Epithelial cell of proximal tubule (primary cell): ENCODE measurements around the gene OMP. TPM values are rescaled to one million over a fixed set of nuclear protein-coding genes. Genes with fewer than 3 reads are reported as not detected.

Experiments used
- DNase-seq: peaks from one replicate; pipeline ENCODE4 v3.0.0-alpha.2; 2011; ENCODE audit warnings: low read depth
- H3K4me3 ChIP-seq: 2 replicates; pipeline ENCODE4 v1.5.1; 2011; ENCODE audit warnings: low read depth, mild to moderate bottlenecking, low read length
- CTCF ChIP-seq: conservative IDR thresholded peaks from 2 replicates; pipeline ENCODE4 v1.5.1; 2012; ENCODE audit warnings: low read depth, mild to moderate bottlenecking, low read length
- total RNA-seq: library from RNA; depleted of rRNA; stranded (reverse); fragments of >200 nt; gene quantifications from 2 replicates; pipeline ENCODE4 v1.2.3, GENCODE V29; 2015

Gene OMP
- total RNA-seq, 1 donor from 2014 or later = not detected

- no peak overlapping the region for H3K4me3 ChIP-seq
- DNase-seq = no peak
- TF ChIP-seq CTCF = no peak
Observed at GRCh38 chr11:77141034-77141433, 38.4 kb downstream of the OMP start.

- DNase-seq = no peak
- H3K4me3 ChIP-seq = no peak overlapping the region
- no peak for TF ChIP-seq CTCF
Observed at GRCh38 chr11:77141475-77141874, 38.8 kb downstream of the OMP start.

GRCh38 chr11:77142091-77142975 is 39.7 kb downstream of the OMP start:
- H3K4me3 ChIP-seq = no peak overlapping the region
- no peak for DNase-seq
- no peak for TF ChIP-seq CTCF

- no peak for DNase-seq
- H3K4me3 ChIP-seq = no peak overlapping the region
- TF ChIP-seq CTCF = no peak
Observed at GRCh38 chr11:77143405-77144020, 40.9 kb downstream of the OMP start.

- TF ChIP-seq CTCF = no peak
- DNase-seq = no peak
- no peak overlapping the region for H3K4me3 ChIP-seq
Observed at GRCh38 chr11:77144196-77144856, 41.7 kb downstream of the OMP start.

- TF ChIP-seq CTCF = no peak
Observed at GRCh38 chr11:77144857-77145428, 42.3 kb downstream of the OMP start.

More at GRCh38 chr11:77144857-77145428, 42.3 kb downstream of the OMP start:
- H3K4me3 ChIP-seq = no peak overlapping the region
- DNase-seq = no peak
